PC-3 (cell line): ENCODE measurements around the gene UBE2R2.

Experiments
- CTCF ChIP-seq: fragments of 300-600 bp; sonication (generic); conservative IDR thresholded peaks from 2 replicates; pipeline ENCODE4 v1.5.1; 2017; ENCODE audit warnings: antibody characterized with exemption, low read depth, mild to moderate bottlenecking, low read length
- EZH2 ChIP-seq: fragments of 300-600 bp; sonication (generic); IDR thresholded peaks from one replicate; pipeline ENCODE4 v1.6.1; 2017; ENCODE audit warnings: antibody characterized with exemption, mild to moderate bottlenecking, low read length; ENCODE audit not compliant: unreplicated experiment

- TF ChIP-seq CTCF (no peak), EZH2 (no peak)
Measured at GRCh38 chr9:33894316-33894715, 77.4 kb downstream of the UBE2R2 start.
